Stimulated activated naive CD8-positive, alpha-beta T cell treated with anti-CD3 and anti-CD28 coated beads, Interleukin-15, Interleukin-2, amounts not matched to agents 100 ng/mL and 50 ng/mL, for 24 hours (primary cell): ENCODE results near the gene UPB1.
A peak's percentile ranks its signal among the peaks of the same experiment; 100 is the strongest.

Experiments
- H3K27ac Mint-ChIP-seq: one replicate; pipeline ENCODE4 v1.8.0; 2021; ENCODE audit warnings: mild to moderate bottlenecking, mixed read lengths
- H3K27me3 Mint-ChIP-seq: one replicate; pipeline ENCODE4 v1.8.0; 2021; ENCODE audit warnings: mixed read lengths
- H3K36me3 Mint-ChIP-seq: one replicate; pipeline ENCODE4 v1.8.0; 2021; ENCODE audit warnings: low read depth, mixed read lengths
- H3K4me1 Mint-ChIP-seq: one replicate; pipeline ENCODE4 v1.8.0; 2021; ENCODE audit warnings: low read depth, mixed read lengths
- H3K4me3 Mint-ChIP-seq: one replicate; pipeline ENCODE4 v1.8.0; 2021; ENCODE audit warnings: mild to moderate bottlenecking, mixed read lengths
- H3K9me3 Mint-ChIP-seq: one replicate; pipeline ENCODE4 v1.8.0; 2021; ENCODE audit warnings: mixed read lengths

The UPB1 gene

GRCh38 chr22:24506802-24507438, 11.8 kb downstream of the UPB1 start:
- peaks cover 32% of the 10 kb centered on the region for H3K4me1 Mint-ChIP-seq
- H3K27ac Mint-ChIP-seq: no peak overlapping the region
- no peaks in the 10 kb centered on the region for H3K27me3 Mint-ChIP-seq
- H3K4me3 Mint-ChIP-seq: no peak overlapping the region
- no peaks in the 10 kb centered on the region for H3K9me3 Mint-ChIP-seq
- no peaks in the 10 kb centered on the region for H3K36me3 Mint-ChIP-seq

- H3K4me1 Mint-ChIP-seq: peaks cover 38% of the 10 kb centered on the region
- H3K4me3 Mint-ChIP-seq: no peak overlapping the region
- no peaks in the 10 kb centered on the region for H3K36me3 Mint-ChIP-seq
- no peaks in the 10 kb centered on the region for H3K9me3 Mint-ChIP-seq
- no peak overlapping the region for H3K27ac Mint-ChIP-seq
- H3K27me3 Mint-ChIP-seq: no peaks in the 10 kb centered on the region
Measured at GRCh38 chr22:24507716-24508115, 12.6 kb downstream of the UPB1 start.

GRCh38 chr22:24510637-24511625, 15.8 kb downstream of the UPB1 start:
- Mint-ChIP-seq H3K9me3 (no peaks in the 10 kb centered on the region), H3K36me3 (no peaks in the 10 kb centered on the region), H3K4me3 (peak overlapping the region; percentile 4), H3K27me3 (no peaks in the 10 kb centered on the region), H3K4me1 (peaks cover 22% of the 10 kb centered on the region), H3K27ac (peak overlapping the region; percentile 73)

GRCh38 chr22:24512043-24512442, 16.9 kb downstream of the UPB1 start:
- no peak overlapping the region for H3K4me3 Mint-ChIP-seq
- H3K27me3 Mint-ChIP-seq: peaks cover 2% of the 10 kb centered on the region
- no peaks in the 10 kb centered on the region for H3K9me3 Mint-ChIP-seq
- H3K4me1 Mint-ChIP-seq: peaks cover 22% of the 10 kb centered on the region
- H3K27ac Mint-ChIP-seq: peak overlapping the region; percentile 41
- no peaks in the 10 kb centered on the region for H3K36me3 Mint-ChIP-seq

- no peak overlapping the region for H3K27ac Mint-ChIP-seq
- H3K36me3 Mint-ChIP-seq: no peaks in the 10 kb centered on the region
- H3K9me3 Mint-ChIP-seq: no peaks in the 10 kb centered on the region
- H3K4me3 Mint-ChIP-seq: no peak overlapping the region
- H3K4me1 Mint-ChIP-seq: peaks cover 22% of the 10 kb centered on the region
- peaks cover 4% of the 10 kb centered on the region for H3K27me3 Mint-ChIP-seq
Measured at GRCh38 chr22:24513378-24514240, 18.5 kb downstream of the UPB1 start.

- H3K27ac Mint-ChIP-seq: no peak overlapping the region
- H3K36me3 Mint-ChIP-seq: no peaks in the 10 kb centered on the region
- no peaks in the 10 kb centered on the region for H3K9me3 Mint-ChIP-seq
- H3K4me3 Mint-ChIP-seq: no peak overlapping the region
- peaks cover 22% of the 10 kb centered on the region for H3K4me1 Mint-ChIP-seq
- peaks cover 4% of the 10 kb centered on the region for H3K27me3 Mint-ChIP-seq
Measured at GRCh38 chr22:24514241-24515026, 19.3 kb downstream of the UPB1 start.

GRCh38 chr22:24515027-24515338, 19.9 kb downstream of the UPB1 start:
- Mint-ChIP-seq H3K4me1 (peaks cover 22% of the 10 kb centered on the region), H3K9me3 (no peaks in the 10 kb centered on the region), H3K4me3 (no peak overlapping the region), H3K27me3 (peaks cover 4% of the 10 kb centered on the region), H3K36me3 (no peaks in the 10 kb centered on the region), H3K27ac (no peak overlapping the region)

- Mint-ChIP-seq H3K36me3 (no peaks in the 10 kb centered on the region), H3K27me3 (peaks cover 4% of the 10 kb centered on the region), H3K4me3 (no peak overlapping the region), H3K4me1 (peaks cover 11% of the 10 kb centered on the region), H3K9me3 (no peaks in the 10 kb centered on the region), H3K27ac (no peak overlapping the region)
Measured at GRCh38 chr22:24516301-24516737, 21.2 kb downstream of the UPB1 start.

- H3K27me3 Mint-ChIP-seq: peaks cover 4% of the 10 kb centered on the region
- H3K27ac Mint-ChIP-seq: no peak overlapping the region
- H3K4me3 Mint-ChIP-seq: no peak overlapping the region
- no peaks in the 10 kb centered on the region for H3K36me3 Mint-ChIP-seq
- H3K4me1 Mint-ChIP-seq: peaks cover 7% of the 10 kb centered on the region
- no peaks in the 10 kb centered on the region for H3K9me3 Mint-ChIP-seq
Measured at GRCh38 chr22:24517446-24517845, 22.3 kb downstream of the UPB1 start.

GRCh38 chr22:24518228-24518627, 23.1 kb downstream of the UPB1 start:
- no peak overlapping the region for H3K27ac Mint-ChIP-seq
- H3K4me3 Mint-ChIP-seq: no peak overlapping the region
- H3K9me3 Mint-ChIP-seq: no peaks in the 10 kb centered on the region
- H3K4me1 Mint-ChIP-seq: peaks cover 4% of the 10 kb centered on the region
- H3K36me3 Mint-ChIP-seq: no peaks in the 10 kb centered on the region
- H3K27me3 Mint-ChIP-seq: peaks cover 4% of the 10 kb centered on the region

- H3K9me3 Mint-ChIP-seq: no peaks in the 10 kb centered on the region
- H3K4me1 Mint-ChIP-seq: peaks cover 4% of the 10 kb centered on the region
- no peaks in the 10 kb centered on the region for H3K36me3 Mint-ChIP-seq
- peaks cover 4% of the 10 kb centered on the region for H3K27me3 Mint-ChIP-seq
- H3K4me3 Mint-ChIP-seq: no peak overlapping the region
- no peak overlapping the region for H3K27ac Mint-ChIP-seq
Measured at GRCh38 chr22:24518771-24519485, 23.8 kb downstream of the UPB1 start.

GRCh38 chr22:24519496-24519895, 24.4 kb downstream of the UPB1 start:
- Mint-ChIP-seq H3K36me3 (no peaks in the 10 kb centered on the region), H3K4me1 (peaks cover 4% of the 10 kb centered on the region), H3K4me3 (no peak overlapping the region), H3K27ac (no peak overlapping the region), H3K9me3 (no peaks in the 10 kb centered on the region), H3K27me3 (peaks cover 4% of the 10 kb centered on the region)

- Mint-ChIP-seq H3K27me3 (peaks cover 4% of the 10 kb centered on the region), H3K36me3 (no peaks in the 10 kb centered on the region), H3K9me3 (no peaks in the 10 kb centered on the region), H3K4me3 (no peak overlapping the region), H3K27ac (no peak overlapping the region), H3K4me1 (peaks cover 11% of the 10 kb centered on the region)
Measured at GRCh38 chr22:24521791-24522245, 26.7 kb downstream of the UPB1 start.

- no peak overlapping the region for H3K27ac Mint-ChIP-seq
- H3K4me3 Mint-ChIP-seq: no peak overlapping the region
- H3K4me1 Mint-ChIP-seq: peaks cover 11% of the 10 kb centered on the region
- H3K36me3 Mint-ChIP-seq: no peaks in the 10 kb centered on the region
- H3K27me3 Mint-ChIP-seq: no peaks in the 10 kb centered on the region
- H3K9me3 Mint-ChIP-seq: no peaks in the 10 kb centered on the region
Measured at GRCh38 chr22:24523873-24524272, 28.7 kb downstream of the UPB1 start.
